ENCODE data around the gene DTWD2.
"Not testable (repeated sequence)": the region's sequence is repeated elsewhere in the genome, so short reads cannot be mapped to it uniquely, and the experiment has no call there.

DTWD2 gene

GRCh38 chr5:118987988-118988865 is at the start of gene DTWD2:
TSS of gene DTWD2 (minus strand) at chr5:118988547. CDS start at chr5:118988511, 36 bp downstream.
- peak; percentile 86 for DNase-seq

- DNase-seq: no peak
These were observed 49.3 kb upstream of the DTWD2 start for GRCh38 chr5:119037496-119038215.

GRCh38 chr5:119036101-119036762 is 47.9 kb upstream of the DTWD2 start:
- no peak for DNase-seq

GRCh38 chr5:119033135-119033534 is 44.8 kb upstream of the DTWD2 start:
- no peak for DNase-seq

- DNase-seq: no peak
These were observed 44.3 kb upstream of the DTWD2 start for GRCh38 chr5:119032656-119033055.

GRCh38 chr5:119031905-119032304 is 43.6 kb upstream of the DTWD2 start:
- no peak for DNase-seq

- no peak for DNase-seq
These were observed 42.9 kb upstream of the DTWD2 start for GRCh38 chr5:119031011-119031886.

- no peak for DNase-seq
These were observed 40.2 kb upstream of the DTWD2 start for GRCh38 chr5:119028575-119028974.

GRCh38 chr5:119022773-119023172 is 34.4 kb upstream of the DTWD2 start:
- no peak for DNase-seq

GRCh38 chr5:119022017-119022745 is 33.8 kb upstream of the DTWD2 start:
- DNase-seq: no peak

- no peak for DNase-seq
These were observed 32.9 kb upstream of the DTWD2 start for GRCh38 chr5:119021149-119021732.

- no peak for DNase-seq
These were observed 31.6 kb upstream of the DTWD2 start for GRCh38 chr5:119019949-119020348.

GRCh38 chr5:119019501-119019900 is 31.2 kb upstream of the DTWD2 start:
- no peak for DNase-seq

- no peak for DNase-seq
These were observed 29.6 kb upstream of the DTWD2 start for GRCh38 chr5:119017994-119018393.

GRCh38 chr5:119016125-119016774 is 27.9 kb upstream of the DTWD2 start:
- DNase-seq: no peak

GRCh38 chr5:119011186-119011585 is 22.8 kb upstream of the DTWD2 start:
- no peak for DNase-seq

GRCh38 chr5:119010206-119010605 is 21.9 kb upstream of the DTWD2 start:
- DNase-seq: no peak

GRCh38 chr5:119009131-119009530 is 20.8 kb upstream of the DTWD2 start:
- DNase-seq: no peak

GRCh38 chr5:118999696-119000095 is 11.3 kb upstream of the DTWD2 start:
- DNase-seq: no peak

- DNase-seq: not testable (repeated sequence)
These were observed 10.5 kb upstream of the DTWD2 start for GRCh38 chr5:118998861-118999260.

GRCh38 chr5:118996098-118996497 is 7.8 kb upstream of the DTWD2 start:
- no peak for DNase-seq
